GM13976 (cell line): ENCODE measurements around the gene HTT.

ENCODE experiments used
- DNase-seq: peaks from one replicate; pipeline ENCODE4 v3.0.0; 2012; ENCODE audit warnings: low spot score
- CTCF ChIP-seq: IDR thresholded peaks from 2 replicates; pipeline ENCODE4 v1.5.1; 2012; ENCODE audit warnings: borderline replicate concordance, mild to moderate bottlenecking; ENCODE audit not compliant: insufficient read depth; ENCODE audit errors: extremely low read depth, missing control alignments, control extremely low read depth
- in situ Hi-C: fragments of 300-500 bp; cut with MboI; formaldehyde crosslinking; loops from one replicate; pipeline ENCODE4 v1.12.0; 2022; ENCODE audit warnings: low sequenced_read_pairs, mixed read lengths, inconsistent platforms; ENCODE audit not compliant: unreplicated experiment

HTT gene

GRCh38 chr4:3241898-3242524 lies 167.5 kb downstream of the HTT start:
- no peak for TF ChIP-seq CTCF
- in situ Hi-C loops, result no loop called here
- no peak for DNase-seq

GRCh38 chr4:3243136-3243780 lies 168.8 kb downstream of the HTT start:
- no peak for TF ChIP-seq CTCF
- DNase-seq, result no peak
- in situ Hi-C loops, result no loop called here

DNA sequence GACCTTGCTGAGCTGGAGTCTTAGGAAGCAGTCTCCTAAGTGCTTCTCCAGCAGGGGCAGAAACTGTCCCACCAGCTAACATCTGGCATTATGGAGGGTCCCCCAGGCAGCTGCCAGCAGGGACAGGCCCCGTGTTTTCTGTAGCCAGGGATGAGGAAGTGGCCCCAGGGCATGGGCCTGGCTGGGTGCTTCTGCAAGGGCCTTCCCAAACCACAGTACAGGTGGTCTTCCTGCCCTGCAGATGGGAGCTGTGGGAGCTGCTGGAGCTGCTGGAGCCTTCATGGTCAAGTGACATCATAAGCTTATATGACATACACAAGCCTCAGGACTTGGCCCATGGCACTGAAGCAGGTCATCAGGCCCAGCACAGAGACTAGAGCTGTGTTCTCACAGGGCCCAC lies 169.5 kb downstream of the HTT start:
- no peak for DNase-seq
- no peak for TF ChIP-seq CTCF
- in situ Hi-C loops, result no loop called here

- no peak for TF ChIP-seq CTCF
- no peak for DNase-seq
- in situ Hi-C loops, result no loop called here
Measured at GRCh38 chr4:3244747-3245146, 170.3 kb downstream of the HTT start.

GRCh38 chr4:3245676-3246075 lies 171.2 kb downstream of the HTT start:
- no peak for DNase-seq
- no peak for TF ChIP-seq CTCF
- in situ Hi-C loops, result no loop called here

DNA sequence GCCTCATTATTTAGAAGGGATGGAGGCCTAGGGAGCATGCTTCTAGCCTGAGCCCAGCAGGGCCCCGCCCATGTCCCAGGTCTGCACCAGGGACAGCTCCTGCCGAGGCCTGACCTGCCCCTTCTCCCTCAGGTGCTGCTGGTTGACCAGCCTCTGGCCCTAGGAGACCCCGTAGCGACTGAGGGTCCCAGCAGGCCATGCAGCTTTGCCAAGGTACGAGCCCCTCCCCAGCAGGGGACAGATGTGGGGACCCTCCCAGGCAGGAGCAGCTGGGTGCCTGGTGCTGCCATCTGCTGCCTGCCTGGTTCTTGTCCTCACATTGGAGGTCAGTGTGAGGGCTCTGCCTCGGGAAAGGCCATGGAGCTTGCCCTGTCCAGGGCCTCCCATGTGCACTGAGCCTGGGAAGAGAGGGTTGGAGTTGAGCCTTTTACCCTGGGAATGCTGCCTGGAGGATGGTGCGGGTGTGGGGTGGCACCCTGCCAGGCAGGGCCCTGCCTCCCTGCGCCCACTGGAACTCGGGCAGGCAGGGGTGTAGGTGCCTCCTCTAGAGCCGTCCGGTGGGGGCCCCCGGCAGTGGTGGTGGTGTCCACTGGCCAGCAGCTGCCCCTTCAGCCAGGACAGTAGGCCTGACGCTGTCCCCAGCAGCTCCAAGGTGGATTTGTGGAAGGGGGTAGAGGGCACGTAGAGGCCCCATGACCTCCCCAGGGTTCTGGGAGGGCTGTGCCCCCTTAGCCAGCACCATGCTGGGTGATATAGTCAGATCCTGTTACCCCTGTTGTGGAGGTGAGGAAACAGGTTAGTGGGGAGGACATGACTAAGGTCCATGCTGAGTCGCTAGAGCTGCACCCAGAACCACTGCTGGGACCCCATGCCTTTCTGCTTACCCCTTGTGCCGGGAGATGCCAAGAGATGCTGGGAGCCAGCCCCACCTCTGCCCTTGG lies 172.2 kb downstream of the HTT start:
- in situ Hi-C loops, result no loop called here
- DNase-seq, result no peak
- TF ChIP-seq CTCF, result no peak
